Measurements from ENCODE around the gene PARD3B.

DNA sequence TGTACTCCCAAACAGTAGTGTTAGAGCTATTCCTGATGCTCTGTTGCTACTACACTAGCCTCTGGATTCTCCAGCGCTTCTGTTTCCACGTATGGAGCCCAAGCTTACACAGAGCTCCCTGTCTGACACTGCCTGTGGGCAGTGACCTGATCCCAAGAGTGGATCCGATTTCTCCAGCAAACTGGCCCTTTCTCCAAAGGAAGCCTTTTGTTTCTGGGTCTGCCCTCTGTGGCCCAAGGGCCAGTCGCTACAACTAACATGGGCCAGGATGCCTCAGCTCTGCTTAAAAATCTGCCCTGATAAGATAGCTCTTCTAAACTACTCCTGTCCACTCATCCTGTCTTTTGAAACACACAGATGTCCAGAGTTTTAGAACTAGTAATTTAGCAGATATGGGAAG is 964.4 kb downstream of the PARD3B start:
- TF ChIP-seq, protein P1, sequence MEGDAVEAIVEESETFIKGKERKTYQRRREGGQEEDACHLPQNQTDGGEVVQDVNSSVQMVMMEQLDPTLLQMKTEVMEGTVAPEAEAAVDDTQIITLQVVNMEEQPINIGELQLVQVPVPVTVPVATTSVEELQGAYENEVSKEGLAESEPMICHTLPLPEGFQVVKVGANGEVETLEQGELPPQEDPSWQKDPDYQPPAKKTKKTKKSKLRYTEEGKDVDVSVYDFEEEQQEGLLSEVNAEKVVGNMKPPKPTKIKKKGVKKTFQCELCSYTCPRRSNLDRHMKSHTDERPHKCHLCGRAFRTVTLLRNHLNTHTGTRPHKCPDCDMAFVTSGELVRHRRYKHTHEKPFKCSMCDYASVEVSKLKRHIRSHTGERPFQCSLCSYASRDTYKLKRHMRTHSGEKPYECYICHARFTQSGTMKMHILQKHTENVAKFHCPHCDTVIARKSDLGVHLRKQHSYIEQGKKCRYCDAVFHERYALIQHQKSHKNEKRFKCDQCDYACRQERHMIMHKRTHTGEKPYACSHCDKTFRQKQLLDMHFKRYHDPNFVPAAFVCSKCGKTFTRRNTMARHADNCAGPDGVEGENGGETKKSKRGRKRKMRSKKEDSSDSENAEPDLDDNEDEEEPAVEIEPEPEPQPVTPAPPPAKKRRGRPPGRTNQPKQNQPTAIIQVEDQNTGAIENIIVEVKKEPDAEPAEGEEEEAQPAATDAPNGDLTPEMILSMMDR (IDR thresholded peaks at IDR 0.05) = no peak
- TF ChIP-seq POLR2A (IDR thresholded peaks at IDR 0.05) (no peak), POLR2AphosphoS5 (IDR thresholded peaks at IDR 0.05; ENCODE audit: insufficient read depth in 1 of 2, low read depth in 1 of 2) (no peak)
